LoVo (cell line): ENCODE data around the gene PHYKPL.
"Not testable (repeated sequence)": the region's sequence is repeated elsewhere in the genome, so short reads cannot be mapped to it uniquely, and the experiment has no call there.

Experiments used
- DNase-seq: peaks from one replicate; pipeline ENCODE4 v3.0.0-alpha.2; 2016; ENCODE audit warnings: low spot score

The PHYKPL gene

GRCh38 chr5:178239626-178240301, 7.2 kb upstream of the PHYKPL start:
- DNase-seq, result not testable (repeated sequence)

GRCh38 chr5:178238711-178239592, 6.3 kb upstream of the PHYKPL start:
- no peak for DNase-seq

DNA sequence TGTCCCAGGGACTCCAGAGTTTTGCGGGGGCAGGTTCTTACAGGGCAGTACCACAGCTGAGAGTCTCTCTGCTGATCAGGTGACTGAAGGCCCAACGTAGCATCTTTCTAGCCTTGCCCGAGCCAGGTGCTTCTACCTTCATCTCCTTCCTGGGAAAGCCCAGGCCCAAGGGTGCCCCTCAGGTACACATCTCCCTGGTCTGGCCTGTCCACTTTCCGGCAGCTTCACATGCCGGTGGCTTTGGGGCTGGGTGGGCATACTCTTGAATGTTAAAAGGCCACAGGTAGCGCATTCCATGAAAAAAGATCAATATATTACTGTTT, 5.7 kb upstream of the PHYKPL start:
- no peak for DNase-seq

- DNase-seq, result no peak
Observed at GRCh38 chr5:178237431-178238312, 5.1 kb upstream of the PHYKPL start.

DNA sequence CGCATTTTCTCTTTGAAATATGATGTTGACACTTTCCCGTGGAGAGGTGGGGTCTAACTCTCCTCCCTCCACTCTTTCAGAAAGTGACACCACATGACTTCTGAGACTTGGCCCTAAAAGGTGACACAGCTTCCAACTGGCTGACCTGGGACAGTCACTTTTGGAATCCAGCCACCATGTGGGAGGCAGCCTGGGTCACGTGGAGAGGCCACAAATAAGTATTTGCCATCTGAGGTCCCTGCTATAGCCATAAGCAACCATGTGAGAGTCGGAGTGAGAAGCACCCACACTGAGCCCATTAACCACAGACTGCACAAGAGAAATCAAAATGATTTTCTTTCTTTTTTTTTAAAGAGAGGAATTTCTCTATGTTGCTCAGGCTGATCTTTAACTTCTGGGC, 4.1 kb upstream of the PHYKPL start:
- no peak for DNase-seq

GRCh38 chr5:178236126-178236525, 3.5 kb upstream of the PHYKPL start:
- DNase-seq, result no peak

GRCh38 chr5:178235588-178235974, 3.0 kb upstream of the PHYKPL start:
- DNase-seq, result no peak

DNA sequence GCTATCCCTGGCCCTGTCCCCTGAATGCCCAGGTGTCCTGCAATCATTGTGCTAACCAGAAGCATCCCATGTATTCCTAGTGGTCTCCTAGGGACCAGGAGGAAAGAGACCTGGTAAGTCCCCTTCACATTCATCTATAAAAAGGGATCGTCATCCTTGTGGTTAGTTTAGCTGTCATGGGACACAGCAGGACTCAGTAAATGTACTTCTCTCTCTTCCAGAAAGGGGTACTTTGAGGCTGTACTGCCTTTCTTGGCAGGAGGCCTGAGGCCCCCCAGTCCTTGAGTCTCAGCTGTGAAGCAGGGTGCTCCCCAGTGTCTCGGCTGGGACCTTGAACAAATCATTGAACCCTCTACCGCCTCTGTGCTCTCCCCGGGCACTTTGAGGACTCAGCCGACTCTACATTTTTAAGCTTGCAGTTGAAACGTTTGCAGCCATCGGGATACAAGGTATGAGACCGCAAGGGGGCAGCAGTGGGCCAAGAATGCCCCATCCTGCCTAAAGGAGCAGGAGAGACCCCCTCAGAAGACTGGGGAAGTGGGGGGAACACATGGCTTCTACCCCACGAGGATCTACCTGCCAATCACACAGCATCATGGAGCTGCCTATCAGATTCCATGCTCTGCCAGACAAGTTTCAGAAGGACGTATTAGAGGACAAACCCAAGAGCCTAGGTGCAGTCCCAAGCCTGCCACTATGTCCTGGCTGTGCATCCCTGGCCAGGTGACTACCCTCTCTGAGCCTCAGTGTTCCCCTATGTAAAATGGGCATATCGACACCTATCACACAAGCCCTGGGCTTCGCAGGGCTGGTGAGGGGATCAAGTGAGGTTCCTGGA, 2.4 kb upstream of the PHYKPL start:
- DNase-seq, result peak; percentile 57

DNA sequence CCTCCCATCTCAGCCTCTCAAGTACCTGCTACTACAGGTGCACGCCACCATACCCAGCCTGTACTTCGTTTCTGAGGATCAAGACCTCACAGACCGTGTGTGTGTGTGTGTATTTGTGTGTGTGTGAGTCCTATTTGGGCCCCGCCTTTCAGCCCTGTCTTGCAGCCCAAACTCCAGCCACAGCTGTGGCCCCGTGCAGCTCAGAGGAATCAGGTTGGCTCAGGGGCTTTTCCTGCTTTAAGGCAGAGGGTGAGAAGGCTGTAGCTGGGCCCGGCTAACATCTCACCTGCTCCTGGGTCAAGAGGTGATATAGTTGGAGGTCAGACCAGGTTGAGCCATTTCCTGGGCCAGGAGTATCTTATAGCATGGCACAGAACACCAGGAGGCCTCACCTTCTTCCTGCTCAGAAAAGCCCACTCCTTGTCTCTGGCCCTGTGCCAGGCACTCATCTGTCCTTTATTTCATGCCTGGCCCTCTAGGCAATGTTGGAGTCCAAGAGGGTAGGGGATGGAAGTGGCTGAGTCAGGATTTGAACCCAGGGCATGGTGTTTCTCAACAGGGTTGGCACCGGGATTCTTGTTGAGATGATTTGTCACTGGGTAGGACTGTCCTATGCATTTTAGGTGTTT, 1.6 kb upstream of the PHYKPL start:
- DNase-seq, result no peak

DNA sequence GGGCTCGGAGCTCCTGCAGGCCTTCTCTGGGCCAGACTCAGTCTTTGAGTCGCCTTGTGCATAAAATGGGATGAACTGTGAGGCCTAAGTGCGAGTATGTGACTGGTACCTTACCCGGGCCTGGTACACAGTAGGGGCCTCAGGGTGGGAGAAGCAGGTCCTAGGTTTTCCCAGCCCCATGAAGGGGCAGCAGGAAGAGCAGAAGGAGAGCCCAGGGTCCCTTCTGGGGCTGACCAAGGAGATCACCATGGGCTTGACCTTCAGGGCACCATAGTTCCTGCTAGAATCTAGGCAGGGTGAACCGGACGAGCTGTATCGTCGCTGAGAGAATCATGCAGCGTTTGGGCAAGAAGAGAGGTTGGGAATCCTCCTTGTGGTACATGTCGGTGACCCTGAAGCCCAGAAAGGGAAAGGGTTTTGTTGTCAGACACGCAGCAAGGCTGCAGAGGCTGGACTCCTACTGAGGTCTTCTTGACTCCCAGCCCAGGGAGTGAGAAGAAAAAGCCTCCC, 373 bp upstream of the PHYKPL start:
- DNase-seq, result no peak

DNA sequence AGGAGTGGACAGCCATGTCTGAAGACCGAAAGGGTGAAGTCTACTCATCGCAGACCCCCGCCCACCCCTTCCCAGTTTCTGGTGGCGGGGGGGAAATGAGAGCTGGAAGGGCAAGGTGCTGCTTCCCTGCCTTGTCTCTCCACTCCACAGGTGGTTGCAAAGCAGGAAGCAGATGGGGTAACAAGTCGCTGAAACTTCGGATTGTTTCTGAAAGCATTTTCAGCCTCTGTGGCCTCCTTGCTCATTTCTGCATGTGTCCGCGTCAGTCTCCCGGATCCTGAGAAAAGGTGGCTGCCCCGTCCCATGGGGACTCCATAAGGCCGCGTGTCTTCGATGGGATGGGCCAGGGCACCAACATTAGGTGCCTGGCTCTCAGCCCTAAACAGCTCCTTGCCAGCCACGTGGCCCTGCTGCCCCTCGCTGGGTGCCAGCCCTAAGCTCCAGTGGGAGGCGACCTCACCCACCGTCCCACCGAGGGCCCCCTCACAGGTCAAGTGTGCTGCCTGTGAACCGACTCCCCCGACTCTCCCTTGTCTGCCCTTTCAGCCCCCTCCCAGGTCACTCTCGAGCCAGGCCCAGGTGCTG, 971 bp downstream of the PHYKPL start:
- DNase-seq, result no peak

DNA sequence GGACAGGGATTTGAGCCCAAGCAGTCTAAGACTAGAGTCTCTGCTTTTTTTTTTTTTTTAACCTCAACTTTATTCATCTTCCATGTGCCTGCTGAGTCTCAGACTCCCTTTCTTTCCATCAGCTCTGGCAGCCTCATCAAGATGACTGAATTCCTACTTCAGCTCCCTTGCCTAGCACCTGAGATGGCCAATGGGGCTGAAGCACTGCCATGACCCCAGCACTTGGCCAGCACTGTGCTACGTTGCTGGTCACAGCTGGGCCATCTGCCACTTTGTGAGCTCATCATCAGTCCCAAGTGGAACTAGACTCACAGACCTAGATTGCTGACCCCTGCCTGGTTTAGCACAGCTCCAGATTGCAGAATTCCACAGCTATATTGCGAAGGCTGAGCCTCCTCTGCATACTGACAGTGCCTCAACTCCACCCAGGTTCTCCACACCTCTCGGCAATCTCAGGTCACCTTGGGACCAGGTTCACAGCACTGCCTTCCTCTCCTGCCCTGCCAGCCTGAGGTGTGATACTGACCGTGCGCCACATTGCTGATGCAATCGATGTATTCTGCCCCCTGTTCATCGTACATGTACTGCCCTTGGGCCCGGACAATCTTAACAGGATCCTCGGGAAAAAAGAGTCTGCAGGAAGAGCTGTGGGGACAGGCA, 1.6 kb downstream of the PHYKPL start:
- DNase-seq, result no peak

GRCh38 chr5:178229861-178230260, 2.7 kb downstream of the PHYKPL start:
- DNase-seq, result no peak

DNA sequence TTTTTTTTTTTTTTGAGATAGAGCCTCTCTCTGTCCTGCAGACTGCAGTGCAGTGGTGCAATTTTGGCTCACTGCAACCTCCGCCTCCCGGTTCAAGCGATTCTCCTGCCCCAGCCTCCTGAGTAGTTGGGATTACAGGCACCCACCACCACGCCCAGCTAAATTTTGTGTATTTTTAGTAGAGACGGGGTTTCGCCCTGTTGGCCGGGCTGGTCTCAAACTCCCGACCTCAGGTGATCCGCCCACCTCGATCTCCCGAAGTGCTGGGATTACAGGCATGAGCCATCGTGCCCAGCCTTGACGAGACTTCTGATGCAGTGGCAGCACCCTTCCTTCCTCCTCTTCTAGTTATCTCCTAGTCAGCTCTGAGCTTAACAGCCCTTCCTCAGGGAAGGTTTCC, 3.5 kb downstream of the PHYKPL start:
- DNase-seq, result not testable (repeated sequence)

- no peak for DNase-seq
Observed at GRCh38 chr5:178228609-178229008, 4.0 kb downstream of the PHYKPL start.

DNA sequence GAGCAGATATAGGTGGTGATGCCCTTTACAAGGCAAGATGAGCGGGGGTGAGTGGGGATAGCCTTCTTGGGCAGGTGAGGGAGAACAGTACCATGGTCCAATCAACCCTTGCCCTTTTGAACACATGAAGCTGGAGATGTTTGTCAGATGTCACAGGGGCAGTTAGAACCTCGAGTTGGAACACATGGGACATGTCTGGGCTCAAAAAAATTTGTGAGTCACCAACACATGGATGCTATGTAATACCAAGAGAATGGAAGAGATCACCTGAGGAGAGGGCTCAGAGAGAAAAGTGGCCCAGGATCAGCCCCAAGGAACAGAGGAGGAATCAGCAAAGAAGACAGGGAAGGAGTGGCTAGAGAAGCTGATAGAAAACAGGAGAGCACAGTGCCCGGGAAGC, 4.7 kb downstream of the PHYKPL start:
- no peak for DNase-seq

DNA sequence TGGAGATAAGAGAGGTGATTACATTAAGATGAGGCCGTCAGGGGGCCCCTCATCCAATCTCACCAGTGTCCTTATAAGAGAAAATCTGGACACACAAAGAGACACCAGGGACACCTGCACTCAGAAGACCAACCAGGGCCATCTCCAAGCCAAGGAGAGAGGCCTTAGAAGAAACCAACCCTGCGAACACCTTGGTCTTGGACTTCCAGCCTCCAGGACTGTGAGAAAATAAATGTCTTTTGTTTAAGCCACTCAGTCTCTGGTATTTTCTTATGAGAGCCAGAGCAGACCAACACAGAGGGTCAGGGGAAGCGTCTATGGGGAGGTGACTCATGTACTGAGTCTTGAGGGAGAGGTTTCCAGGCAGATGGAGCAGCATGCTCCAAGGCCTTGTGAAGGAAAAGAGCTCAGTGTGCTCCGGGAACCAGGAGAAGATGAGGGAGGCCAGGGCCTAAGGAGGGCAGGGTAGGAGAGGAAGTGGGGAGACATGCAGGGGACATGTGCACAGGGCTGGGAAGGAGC, 5.4 kb downstream of the PHYKPL start:
- DNase-seq, result no peak

DNA sequence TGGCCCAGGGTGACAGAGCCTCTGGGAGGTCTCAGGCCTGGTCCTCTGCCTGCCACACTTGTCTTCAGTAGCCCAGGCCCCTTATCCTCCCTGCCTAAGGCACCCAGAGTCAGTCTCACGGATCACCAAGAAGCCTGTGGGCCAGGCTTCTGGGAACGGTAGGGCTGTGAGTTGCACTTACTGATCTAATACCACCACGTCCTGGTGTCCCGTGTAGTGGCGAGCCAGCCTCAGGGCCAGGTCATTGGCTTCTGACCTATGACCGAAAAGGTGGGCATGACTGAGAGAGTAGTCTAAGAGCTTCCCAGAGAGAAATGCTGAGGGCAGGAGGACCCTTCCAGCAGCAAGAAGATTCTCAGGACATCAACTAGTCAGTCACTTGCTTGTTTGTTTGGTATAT, 7.4 kb downstream of the PHYKPL start:
- no peak for DNase-seq

- DNase-seq, result no peak
Observed at GRCh38 chr5:178224403-178224802, 8.2 kb downstream of the PHYKPL start.

GRCh38 chr5:178223828-178224335, 8.7 kb downstream of the PHYKPL start:
- no peak for DNase-seq
